GM19395 (cell line): ENCODE results near the gene COL4A5.
A peak's percentile ranks its signal among the peaks of the same experiment; 100 is the strongest.
"Not testable (repeated sequence)": the region's sequence is repeated elsewhere in the genome, so short reads cannot be mapped to it uniquely, and the experiment has no call there.

ENCODE experiments used
- ATAC-seq: cut with Tn5 transposase; IDR thresholded peaks from one replicate; pipeline ENCODE4 v1.9.1; 2021; ENCODE audit warnings: mild to moderate bottlenecking, moderate library complexity; ENCODE audit not compliant: unreplicated experiment

The COL4A5 gene

GRCh38 chrX:108453841-108454240, 14.2 kb downstream of the COL4A5 start:
- ATAC-seq = no peak

GRCh38 chrX:108456971-108457477, 17.4 kb downstream of the COL4A5 start:
- no peak for ATAC-seq

- no peak for ATAC-seq
Measured at GRCh38 chrX:108464604-108465003, 25.0 kb downstream of the COL4A5 start.

- no peak for ATAC-seq
Measured at GRCh38 chrX:108468486-108468885, 28.8 kb downstream of the COL4A5 start.

GRCh38 chrX:108473979-108474378, 34.3 kb downstream of the COL4A5 start:
- ATAC-seq = no peak

GRCh38 chrX:108481528-108481927, 41.9 kb downstream of the COL4A5 start:
- ATAC-seq = not testable (repeated sequence)

- ATAC-seq = no peak
Measured at GRCh38 chrX:108484251-108484650, 44.6 kb downstream of the COL4A5 start.

GRCh38 chrX:108485960-108486359, 46.3 kb downstream of the COL4A5 start:
- ATAC-seq = no peak

- ATAC-seq = no peak
Measured at GRCh38 chrX:108494406-108495090, 54.9 kb downstream of the COL4A5 start.

GRCh38 chrX:108511721-108512120, 72.1 kb downstream of the COL4A5 start:
- no peak for ATAC-seq

GRCh38 chrX:108516184-108516583, 76.5 kb downstream of the COL4A5 start:
- ATAC-seq = no peak

GRCh38 chrX:108527724-108528123, 88.1 kb downstream of the COL4A5 start:
- ATAC-seq = no peak

- ATAC-seq = peak; percentile 98
Measured at GRCh38 chrX:108537005-108537404, 97.4 kb downstream of the COL4A5 start.

GRCh38 chrX:108541286-108541685, 101.6 kb downstream of the COL4A5 start:
- no peak for ATAC-seq

- no peak for ATAC-seq
Measured at GRCh38 chrX:108557580-108557979, 117.9 kb downstream of the COL4A5 start.

GRCh38 chrX:108558217-108558616, 118.6 kb downstream of the COL4A5 start:
- no peak for ATAC-seq

GRCh38 chrX:108573136-108573535, 133.5 kb downstream of the COL4A5 start:
- no peak for ATAC-seq

- no peak for ATAC-seq
Measured at GRCh38 chrX:108582151-108582550, 142.5 kb downstream of the COL4A5 start.

GRCh38 chrX:108584617-108585211, 145.1 kb downstream of the COL4A5 start:
- ATAC-seq = no peak

- no peak for ATAC-seq
Measured at GRCh38 chrX:108590496-108590895, 150.9 kb downstream of the COL4A5 start.

GRCh38 chrX:108601276-108601675, 161.6 kb downstream of the COL4A5 start:
- no peak for ATAC-seq

GRCh38 chrX:108610141-108610540, 170.5 kb downstream of the COL4A5 start:
- no peak for ATAC-seq

- ATAC-seq = no peak
Measured at GRCh38 chrX:108614616-108615015, 175.0 kb downstream of the COL4A5 start.
